Endothelial cell (in vitro differentiated cells): ENCODE measurements around the gene ALG8. TPM values are rescaled to one million over a fixed set of nuclear protein-coding genes. Genes with fewer than 3 reads are reported as not detected.
A peak's percentile ranks its signal among the peaks of the same experiment; 100 is the strongest.

Experiments
- DNase-seq: peaks from one replicate; pipeline ENCODE4 v3.0.0; 2021; ENCODE audit warnings: low spot score
- H3K27ac Mint-ChIP-seq: one replicate; pipeline ENCODE4 v1.8.0; 2021; ENCODE audit warnings: mixed read lengths, inconsistent platforms; ENCODE audit not compliant: unreplicated experiment
- H3K27me3 Mint-ChIP-seq: one replicate; pipeline ENCODE4 v1.8.0; 2021; ENCODE audit warnings: mild to moderate bottlenecking, moderate library complexity, mixed read lengths, inconsistent platforms; ENCODE audit not compliant: unreplicated experiment
- H3K36me3 Mint-ChIP-seq: one replicate; pipeline ENCODE4 v1.8.0; 2021; ENCODE audit warnings: mild to moderate bottlenecking, low read depth, mixed read lengths, inconsistent platforms; ENCODE audit not compliant: unreplicated experiment
- H3K4me1 Mint-ChIP-seq: one replicate; pipeline ENCODE4 v1.8.0; 2021; ENCODE audit warnings: mild to moderate bottlenecking, mixed read lengths, inconsistent platforms; ENCODE audit not compliant: unreplicated experiment
- H3K4me3 Mint-ChIP-seq: one replicate; pipeline ENCODE4 v1.8.0; 2021; ENCODE audit warnings: mild to moderate bottlenecking, mixed read lengths, inconsistent platforms; ENCODE audit not compliant: unreplicated experiment
- H3K9me3 Mint-ChIP-seq: one replicate; pipeline ENCODE4 v1.8.0; 2021; ENCODE audit warnings: mixed read lengths, inconsistent platforms; ENCODE audit not compliant: unreplicated experiment
- total RNA-seq: library from RNA; stranded (reverse); fragmentation: NEBNext Ultra II Directional; extraction: Animal tissue kit (Norgen Biotek cat#: 25700); gene quantifications from one replicate; pipeline ENCODE4 v1.2.1, GENCODE V29; 2021; ENCODE audit not compliant: unreplicated experiment
- TF ChIP-seq, protein P1 (sequence below): fragments of 200-600 bp; sonication (generic); IDR thresholded peaks from one replicate; pipeline ENCODE4 v1.5.0; 2021; ENCODE audit warnings: antibody characterized with exemption; ENCODE audit not compliant: unreplicated experiment

ALG8 gene
- total RNA-seq, 1 donor from 2014 or later = 31.4 TPM

DNA sequence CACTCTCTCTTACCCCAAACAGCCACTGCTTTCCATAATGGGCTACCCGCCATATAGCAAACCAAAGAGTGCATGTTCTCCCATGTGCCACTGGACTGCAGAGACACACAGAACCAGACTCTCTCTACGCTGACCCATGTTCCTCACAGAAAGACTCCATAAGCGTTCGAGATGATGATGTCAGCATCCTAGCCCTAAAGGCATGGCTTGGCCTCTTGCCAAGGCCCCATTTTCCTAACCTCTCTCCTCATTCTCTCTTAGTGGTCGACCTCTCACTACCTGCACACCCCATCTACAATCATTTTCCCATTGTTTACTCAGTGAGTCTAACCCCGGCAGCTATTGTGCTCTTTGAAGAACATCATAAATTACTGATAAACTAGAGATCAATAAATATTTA is 64.7 kb downstream of the ALG8 start:
- Mint-ChIP-seq H3K27ac (no peak overlapping the region), H3K9me3 (no peaks in the 10 kb centered on the region), H3K4me1 (peaks cover 17% of the 10 kb centered on the region), H3K36me3 (peaks cover 5% of the 10 kb centered on the region), H3K27me3 (peaks cover 6% of the 10 kb centered on the region), H3K4me3 (no peak overlapping the region)
- DNase-seq = no peak
- TF ChIP-seq, protein P1, sequence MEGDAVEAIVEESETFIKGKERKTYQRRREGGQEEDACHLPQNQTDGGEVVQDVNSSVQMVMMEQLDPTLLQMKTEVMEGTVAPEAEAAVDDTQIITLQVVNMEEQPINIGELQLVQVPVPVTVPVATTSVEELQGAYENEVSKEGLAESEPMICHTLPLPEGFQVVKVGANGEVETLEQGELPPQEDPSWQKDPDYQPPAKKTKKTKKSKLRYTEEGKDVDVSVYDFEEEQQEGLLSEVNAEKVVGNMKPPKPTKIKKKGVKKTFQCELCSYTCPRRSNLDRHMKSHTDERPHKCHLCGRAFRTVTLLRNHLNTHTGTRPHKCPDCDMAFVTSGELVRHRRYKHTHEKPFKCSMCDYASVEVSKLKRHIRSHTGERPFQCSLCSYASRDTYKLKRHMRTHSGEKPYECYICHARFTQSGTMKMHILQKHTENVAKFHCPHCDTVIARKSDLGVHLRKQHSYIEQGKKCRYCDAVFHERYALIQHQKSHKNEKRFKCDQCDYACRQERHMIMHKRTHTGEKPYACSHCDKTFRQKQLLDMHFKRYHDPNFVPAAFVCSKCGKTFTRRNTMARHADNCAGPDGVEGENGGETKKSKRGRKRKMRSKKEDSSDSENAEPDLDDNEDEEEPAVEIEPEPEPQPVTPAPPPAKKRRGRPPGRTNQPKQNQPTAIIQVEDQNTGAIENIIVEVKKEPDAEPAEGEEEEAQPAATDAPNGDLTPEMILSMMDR = no peak

GRCh38 chr11:78072455-78072854 is 67.0 kb downstream of the ALG8 start:
- Mint-ChIP-seq H3K36me3 (peaks cover 13% of the 10 kb centered on the region), H3K27ac (peak overlapping the region; percentile 50), H3K4me3 (no peak overlapping the region), H3K27me3 (peaks cover 4% of the 10 kb centered on the region), H3K4me1 (peaks cover 8% of the 10 kb centered on the region), H3K9me3 (no peaks in the 10 kb centered on the region)
- DNase-seq = no peak
- TF ChIP-seq, protein P1 = no peak

GRCh38 chr11:78071717-78072116 is 67.7 kb downstream of the ALG8 start:
- peaks cover 15% of the 10 kb centered on the region for H3K36me3 Mint-ChIP-seq
- no peak overlapping the region for H3K27ac Mint-ChIP-seq
- TF ChIP-seq, protein P1 = no peak
- peaks cover 5% of the 10 kb centered on the region for H3K4me1 Mint-ChIP-seq
- H3K27me3 Mint-ChIP-seq = peaks cover 4% of the 10 kb centered on the region
- no peak overlapping the region for H3K4me3 Mint-ChIP-seq
- no peaks in the 10 kb centered on the region for H3K9me3 Mint-ChIP-seq
- DNase-seq = no peak

DNA sequence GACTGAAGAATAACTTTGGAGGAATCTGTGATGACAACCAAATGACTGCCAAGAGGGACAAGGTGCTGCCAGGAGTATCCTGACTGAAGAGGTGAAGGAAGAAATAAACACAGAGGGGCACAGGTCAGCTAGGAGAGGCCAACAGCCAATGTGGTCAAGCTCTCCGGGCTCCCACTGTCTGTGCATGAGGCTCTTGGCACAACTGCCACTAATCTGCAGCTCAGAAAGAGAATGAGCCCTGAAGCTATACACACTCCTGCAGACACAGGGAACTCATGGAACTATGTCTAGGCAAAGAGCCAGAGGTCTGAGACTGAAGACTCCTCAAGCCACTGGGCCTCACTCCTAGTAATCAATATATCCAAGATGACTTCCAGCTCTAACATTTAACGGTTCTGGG is 68.8 kb downstream of the ALG8 start:
- Mint-ChIP-seq H3K27ac (no peak overlapping the region), H3K9me3 (no peaks in the 10 kb centered on the region), H3K4me3 (no peak overlapping the region), H3K27me3 (peaks cover 4% of the 10 kb centered on the region), H3K4me1 (no peaks in the 10 kb centered on the region), H3K36me3 (peaks cover 15% of the 10 kb centered on the region)
- TF ChIP-seq, protein P1 = no peak
- no peak for DNase-seq

DNA sequence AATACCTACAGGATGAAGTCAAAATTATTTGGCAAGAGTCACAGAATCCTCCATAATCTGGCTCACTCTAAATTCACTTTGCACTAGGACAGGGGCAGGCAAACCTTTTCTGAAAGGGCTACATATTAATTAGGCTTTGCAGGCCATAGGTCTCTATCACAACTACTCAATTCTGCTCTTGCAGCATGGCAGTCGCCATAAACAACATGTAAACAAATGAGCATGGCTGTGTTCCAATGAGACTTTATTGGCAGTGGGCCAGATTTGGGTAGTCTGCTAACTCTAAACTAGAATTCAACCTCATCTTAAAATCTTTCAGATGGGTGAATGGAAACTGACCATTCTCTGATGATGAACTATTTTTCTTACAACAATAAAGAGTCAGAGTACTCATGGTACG is 70.0 kb downstream of the ALG8 start:
- peaks cover 5% of the 10 kb centered on the region for H3K27me3 Mint-ChIP-seq
- H3K9me3 Mint-ChIP-seq = no peaks in the 10 kb centered on the region
- peaks cover 16% of the 10 kb centered on the region for H3K36me3 Mint-ChIP-seq
- H3K27ac Mint-ChIP-seq = no peak overlapping the region
- H3K4me1 Mint-ChIP-seq = no peaks in the 10 kb centered on the region
- DNase-seq = no peak
- H3K4me3 Mint-ChIP-seq = no peak overlapping the region
- TF ChIP-seq, protein P1 = no peak
